ENCODE results near the gene ITGA7.
"Not testable (repeated sequence)": the region's sequence is repeated elsewhere in the genome, so short reads cannot be mapped to it uniquely, and the experiment has no call there.

Gene ITGA7

DNA sequence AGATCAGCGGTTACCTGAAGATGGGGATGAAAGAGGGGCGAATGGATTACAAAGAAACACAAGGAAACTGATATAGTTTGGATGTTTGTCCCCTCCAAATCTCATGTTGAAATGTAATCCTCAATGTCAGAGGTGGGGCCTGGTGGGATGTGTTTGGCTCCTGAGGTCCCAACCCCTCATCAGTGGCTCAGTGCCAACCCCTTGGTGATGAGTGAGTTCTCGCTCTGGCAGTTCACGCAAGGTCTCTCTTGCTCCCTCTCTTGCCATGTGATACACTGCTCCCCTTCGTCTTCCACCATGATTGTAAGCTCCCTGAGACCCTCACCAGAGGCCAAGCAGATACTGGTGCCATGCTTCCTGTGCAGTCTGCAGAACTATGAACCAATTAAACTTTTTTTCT lies 28.0 kb downstream of the ITGA7 start:
- DNase-seq, result no peak

DNA sequence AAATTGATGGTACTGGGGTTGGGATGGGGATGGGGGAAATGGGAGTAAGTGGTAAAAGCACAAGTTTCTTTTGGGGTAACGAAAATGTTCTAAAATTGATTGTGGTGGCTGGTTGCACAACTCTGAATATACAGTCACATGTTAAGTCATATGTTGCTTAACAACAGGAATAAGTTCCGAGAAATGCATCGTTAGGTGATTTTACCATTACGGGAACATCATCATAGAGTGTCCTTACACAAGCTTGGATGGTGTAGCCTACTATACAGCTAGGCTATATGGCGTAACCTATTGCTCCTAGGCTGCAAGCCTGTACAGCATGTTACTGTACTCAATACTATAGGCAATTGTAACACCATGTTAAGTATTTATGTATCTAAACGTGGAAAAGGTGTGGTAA lies 31.0 kb downstream of the ITGA7 start:
- no peak for DNase-seq

DNA sequence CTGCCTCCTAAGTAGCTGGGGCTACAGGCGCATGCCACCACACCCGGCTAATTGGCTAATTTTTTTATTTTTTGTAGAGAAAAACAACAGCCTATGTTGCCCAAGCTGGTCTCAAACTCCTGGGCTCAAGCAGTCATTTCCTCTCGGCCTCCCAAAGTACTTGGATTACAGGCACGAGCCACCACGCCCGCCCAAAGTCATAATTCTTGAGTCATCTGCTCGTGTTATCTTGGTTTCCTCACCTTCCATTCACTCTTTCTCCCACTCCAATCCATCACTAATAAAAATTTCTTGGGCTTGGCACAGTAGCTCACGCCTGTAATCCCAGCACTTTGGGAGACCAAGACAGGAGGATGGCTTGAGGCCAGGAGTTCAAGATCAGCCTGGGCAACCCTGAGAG lies 32.0 kb downstream of the ITGA7 start:
- DNase-seq, result no peak

DNA sequence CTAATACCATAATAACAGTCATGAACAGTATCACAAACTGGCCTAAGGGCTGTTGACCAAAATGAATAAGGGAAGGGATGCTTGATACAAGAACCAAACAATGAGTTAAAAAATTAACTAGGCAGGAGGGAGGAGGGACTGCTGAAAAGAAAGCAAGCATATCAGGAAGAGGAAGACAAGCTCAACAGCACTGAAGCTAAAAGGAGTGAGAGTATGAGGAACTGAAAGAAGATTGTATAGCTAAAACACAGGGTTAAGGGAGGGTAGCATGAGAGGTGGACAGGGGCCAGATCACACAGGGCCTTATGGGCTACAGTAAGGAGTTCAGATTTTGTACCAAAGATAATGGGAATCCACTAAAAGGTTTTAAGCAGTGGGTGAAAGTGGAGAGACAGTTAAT lies 34.1 kb downstream of the ITGA7 start:
- DNase-seq, result no peak

DNA sequence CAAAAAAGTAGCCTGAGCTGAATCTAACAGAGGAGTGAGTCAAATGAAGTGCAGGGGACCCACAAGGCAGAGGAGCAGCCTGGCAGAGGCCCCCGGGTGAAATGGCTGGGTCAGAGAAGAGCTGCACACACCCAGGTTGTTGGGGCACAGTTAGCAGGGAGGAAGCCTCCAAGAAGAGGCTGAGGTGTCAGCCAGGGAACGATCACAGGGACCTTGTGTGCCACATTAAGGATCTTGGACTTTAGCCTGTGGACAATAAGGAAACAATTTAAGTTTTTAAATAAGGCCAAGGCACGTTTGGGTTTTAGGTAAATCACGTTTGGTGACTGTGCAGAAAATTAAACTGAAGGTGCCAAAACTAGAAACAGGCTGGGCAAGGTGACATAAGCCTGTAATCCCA lies 36.0 kb downstream of the ITGA7 start:
- DNase-seq, result no peak

DNA sequence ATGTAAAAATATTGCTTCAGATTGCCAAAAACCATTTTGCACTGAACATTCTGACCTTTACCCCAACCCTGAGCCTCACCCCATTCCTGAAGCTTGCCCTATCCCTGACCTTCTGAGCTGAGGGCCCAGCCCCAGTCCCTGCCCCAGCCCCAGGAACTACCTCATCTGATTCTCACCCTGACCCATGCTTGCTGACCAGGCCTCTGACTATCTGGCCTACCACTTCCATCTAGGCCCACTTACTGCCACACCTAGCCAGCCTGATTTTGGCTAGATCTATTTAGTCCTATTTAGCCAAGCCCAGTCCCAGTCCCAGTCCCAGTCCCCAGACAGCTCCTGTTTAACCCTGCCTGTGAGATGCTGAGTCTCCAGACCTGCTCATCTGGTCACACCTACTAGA lies 37.4 kb downstream of the ITGA7 start:
- DNase-seq, result no peak

DNA sequence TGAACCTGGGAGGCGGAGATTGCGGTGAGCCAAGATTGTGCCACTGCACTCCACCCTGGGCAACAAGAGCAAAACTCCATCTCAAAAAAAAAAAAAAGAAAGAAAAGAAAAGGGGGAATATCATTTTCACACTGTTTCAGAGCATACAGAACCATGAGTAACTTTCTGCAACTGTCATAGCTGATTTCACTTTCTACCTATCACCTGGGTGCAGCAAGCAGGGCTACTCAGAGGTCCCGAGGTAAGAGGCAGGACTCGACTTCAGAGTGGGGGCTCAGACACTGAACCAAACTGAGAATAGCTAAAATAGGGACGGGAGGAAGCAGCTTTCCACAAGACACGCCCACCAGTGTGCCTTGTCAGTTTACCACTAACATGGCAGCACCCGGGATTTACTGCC lies 41.2 kb downstream of the ITGA7 start:
- no peak for DNase-seq

DNA sequence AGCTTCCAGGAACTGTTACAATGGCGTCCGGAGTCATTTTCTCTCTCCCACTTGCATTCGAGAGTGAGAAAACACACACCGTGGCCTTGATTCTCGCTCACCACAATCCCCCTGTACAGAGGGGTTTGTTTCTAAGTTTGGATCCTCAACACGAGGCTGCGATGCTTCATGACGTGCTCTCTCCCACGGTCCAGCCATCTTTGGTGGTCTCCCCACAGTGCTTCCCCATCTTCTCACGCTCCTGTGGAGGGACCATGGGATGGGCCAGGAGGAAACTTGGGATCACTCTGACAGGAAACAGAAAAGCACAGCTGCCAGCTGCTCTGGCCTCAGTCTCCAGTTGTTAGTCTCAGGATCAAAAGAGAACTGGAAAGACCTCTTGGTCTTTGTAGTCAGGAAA lies 42.9 kb downstream of the ITGA7 start:
- DNase-seq, result no peak

DNA sequence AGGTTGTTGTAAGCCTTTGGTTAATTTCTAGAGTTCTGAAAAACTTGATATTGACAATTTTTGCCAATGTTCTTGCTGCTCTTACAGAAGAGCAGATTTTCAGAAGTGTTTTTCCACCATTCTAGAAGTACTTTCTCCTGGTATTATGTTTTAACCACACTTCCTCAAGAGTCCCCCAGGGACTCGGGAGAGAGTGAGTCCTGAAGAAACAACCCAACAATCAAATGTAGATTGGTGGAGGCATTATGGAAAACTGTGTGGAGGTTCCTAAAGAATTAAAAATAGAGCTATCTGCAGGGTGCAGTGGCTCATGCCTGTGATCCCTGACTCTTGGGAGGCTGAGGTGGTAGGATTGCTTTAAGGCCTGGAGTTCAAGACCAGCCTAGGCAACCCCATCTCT lies 44.3 kb downstream of the ITGA7 start:
- no peak for DNase-seq

DNA sequence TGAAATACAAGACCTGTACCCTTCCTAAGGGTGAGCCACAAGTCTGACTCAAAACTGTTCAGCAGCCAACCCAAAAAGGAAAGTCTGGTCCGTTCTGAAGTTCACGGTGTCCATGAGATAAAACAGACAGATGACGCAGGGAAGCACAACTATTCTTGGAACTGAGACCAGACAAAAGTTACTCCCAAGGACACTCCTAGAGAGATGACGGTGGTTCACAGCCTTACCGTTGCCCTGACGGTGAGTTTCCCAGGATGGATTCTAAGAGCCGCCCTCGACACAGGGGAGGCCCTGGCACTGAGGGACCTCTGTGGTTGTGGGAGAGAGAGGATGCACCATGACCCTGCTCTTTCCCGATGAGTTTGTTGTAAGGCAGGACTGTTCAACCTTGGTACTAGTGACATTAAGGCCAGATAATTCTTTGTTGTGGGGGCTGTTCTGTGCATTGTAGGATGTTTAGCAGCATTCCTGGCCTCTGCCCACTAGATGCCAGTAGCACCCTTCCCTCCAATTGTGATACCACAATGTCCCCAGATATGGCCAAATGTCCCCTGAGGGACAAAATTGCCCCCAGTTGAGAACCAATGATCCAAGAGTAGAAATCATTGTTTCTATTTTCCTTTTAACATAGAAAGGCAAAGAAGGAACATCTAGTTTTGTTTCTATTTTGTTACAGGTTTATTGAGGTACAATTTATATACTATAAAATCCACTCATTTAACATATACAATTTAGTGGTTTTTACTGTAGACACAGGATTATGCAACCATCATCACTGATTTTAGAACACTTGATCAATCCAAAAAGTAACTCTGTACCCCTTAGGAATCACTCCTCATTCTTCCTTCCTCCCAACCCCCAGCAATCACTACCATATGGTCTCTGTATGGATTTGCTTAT lies 48.0 kb downstream of the ITGA7 start:
- DNase-seq, result no peak

DNA sequence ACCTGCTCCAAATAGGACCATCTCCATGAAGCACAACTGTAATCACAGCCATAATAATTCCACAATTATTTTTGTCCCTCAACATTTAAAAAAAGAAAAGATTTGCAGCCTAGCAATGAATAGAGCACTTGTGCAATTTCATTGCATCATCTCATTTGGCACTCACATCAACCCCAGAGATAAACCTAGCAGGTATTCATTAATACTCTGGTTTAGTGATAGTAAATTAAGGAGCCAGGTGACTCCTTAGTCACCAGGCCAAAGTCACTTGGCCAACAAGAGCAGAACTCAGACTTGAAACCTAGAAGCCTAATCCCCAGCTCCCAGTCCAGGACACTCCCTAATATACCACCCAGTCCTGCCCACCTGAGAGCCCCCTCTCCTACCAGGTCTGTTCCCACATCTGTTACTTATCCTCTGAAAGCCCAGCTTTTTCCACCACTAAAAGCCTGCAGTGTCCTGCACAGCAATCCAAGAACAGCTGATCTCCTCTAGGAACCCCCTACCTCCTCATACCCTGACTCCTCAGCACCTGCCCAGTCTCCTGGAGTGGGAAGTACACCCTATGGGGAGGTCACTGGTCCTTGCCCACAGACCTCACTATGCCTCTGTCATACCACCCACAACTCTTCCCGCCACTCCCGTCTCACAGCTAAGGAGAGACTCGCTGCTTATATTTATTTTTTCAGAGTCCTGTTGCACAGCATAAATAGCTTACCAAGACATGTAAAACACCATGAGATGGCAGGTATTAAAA lies 48.9 kb downstream of the ITGA7 start:
- DNase-seq, result no peak

DNA sequence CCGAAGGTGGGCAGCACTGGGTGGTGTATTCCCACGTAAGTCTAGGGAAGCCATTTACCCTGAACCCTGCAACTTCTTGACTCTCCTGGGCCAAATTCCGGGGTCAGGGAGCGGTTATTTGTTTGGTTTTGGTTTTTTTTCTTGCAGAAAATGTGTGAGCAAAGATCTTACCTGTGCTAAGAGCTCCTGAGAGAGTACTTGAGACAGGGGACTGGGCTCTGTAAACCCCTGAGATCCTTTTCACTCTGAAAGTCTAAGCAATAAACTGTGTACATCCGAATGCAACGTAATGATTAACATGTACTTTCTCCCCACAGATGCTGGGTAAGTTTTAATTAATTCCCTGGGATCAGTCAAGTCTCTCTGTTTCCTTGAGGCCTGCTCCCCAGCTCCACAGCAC lies 49.5 kb downstream of the ITGA7 start:
- DNase-seq, result no peak

DNA sequence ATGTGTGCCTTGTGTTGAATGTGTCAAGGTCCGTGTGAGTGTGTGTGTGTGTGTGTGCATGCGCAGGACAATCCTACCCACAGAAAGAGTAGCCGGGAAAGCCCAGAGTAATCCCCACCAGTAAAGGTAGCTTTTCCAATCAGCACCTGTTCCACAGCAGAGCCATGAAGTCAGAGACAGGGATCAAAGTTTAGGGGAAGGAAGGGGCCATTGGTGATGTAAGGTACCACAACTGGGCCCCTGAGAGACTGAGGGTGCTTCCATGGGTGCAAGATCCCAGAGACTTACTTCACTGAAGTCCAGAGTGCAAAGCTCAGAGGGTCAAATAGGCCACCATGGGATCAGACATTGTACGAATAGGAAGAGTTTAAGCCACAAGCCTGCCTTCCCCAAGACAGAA lies 50.5 kb downstream of the ITGA7 start:
- DNase-seq, result no peak

DNA sequence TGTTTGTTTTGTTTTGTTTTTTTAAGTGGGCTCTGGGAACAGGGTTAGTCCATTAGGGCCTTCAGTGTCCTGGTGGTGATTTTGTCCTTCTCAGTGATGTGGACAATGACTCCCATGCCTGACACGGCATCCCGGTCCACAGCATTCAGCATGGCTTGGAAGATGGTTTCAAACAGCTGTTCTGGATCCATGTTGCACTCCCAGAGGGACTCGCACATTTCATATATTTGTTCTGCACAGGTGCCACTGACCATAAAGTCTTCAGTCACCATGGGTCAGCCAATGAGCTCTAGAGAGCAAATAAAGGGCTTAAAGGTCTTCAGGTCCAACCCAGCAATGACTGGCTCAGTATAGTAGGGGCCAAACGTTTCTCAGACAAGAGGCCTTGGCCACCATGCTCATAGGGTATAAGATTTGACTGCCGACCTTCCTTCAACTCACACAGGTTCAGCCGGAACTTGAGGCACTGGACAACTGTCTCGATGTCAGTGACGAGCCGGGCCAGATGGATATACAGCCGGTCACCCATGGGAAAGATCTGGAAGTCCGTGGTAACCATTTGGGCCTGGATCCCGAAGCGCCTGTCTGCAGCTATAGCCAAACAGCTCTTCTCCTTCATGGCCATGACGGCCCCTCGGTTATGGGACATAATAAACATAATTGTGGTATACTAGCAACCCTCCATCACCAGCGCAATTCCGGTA lies 53.0 kb downstream of the ITGA7 start:
- DNase-seq, result no peak

DNA sequence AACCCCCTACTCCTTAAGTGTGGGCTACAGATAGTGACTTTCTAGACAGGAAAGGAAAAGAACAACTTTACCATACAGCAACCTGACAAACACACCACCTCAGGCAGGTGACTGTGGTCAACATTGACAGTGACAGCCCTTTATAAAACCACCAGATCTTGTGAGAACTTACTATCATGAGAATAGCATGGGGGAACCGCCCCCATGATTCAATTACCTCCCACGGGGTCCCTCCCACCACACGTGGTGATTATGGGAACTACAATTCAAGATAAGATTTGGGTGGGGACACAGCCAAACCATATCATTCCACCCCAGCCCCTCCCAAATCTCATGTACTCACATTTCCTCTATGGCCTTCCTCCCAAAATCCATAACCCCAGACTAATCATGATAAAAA lies 54.7 kb downstream of the ITGA7 start:
- DNase-seq, result no peak

DNA sequence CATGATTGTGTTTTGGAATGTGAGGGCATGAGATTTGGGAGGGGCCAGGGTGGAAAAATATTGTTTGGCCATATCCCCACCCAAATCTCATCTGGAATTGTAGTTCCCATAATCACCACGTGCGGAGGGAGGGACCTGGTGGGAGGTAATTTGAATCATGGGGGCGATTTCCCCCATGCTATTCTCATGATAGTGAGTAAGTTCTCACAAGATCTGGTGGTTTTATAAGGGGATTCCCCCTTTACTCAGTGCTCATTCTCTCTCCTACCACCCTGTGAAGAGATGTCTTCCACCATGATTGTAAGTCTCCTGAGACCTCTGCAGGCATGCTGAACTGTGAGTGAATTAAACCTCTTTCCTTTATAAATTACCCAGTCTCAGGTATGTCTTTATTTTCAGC lies 55.4 kb downstream of the ITGA7 start:
- no peak for DNase-seq

DNA sequence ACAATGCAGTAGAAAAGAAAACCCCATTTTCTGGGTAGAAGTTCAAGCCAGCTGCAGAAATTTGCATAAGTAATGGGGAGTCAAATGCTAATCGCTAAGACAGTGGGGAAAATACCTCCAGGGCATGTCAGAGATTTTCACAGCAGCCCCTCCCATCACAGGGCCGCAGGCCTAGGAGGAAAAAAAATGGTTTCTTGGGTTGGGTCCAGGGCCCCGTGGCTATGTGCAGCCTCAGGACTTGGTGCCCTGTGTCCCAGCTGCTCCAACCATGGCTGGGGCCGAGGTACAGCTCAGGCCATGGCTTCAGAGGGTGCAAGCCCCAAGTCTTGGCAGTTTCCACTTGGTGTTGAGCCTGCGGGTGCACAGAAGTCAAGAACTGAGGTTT lies 56.4 kb downstream of the ITGA7 start:
- DNase-seq, result no peak

DNA sequence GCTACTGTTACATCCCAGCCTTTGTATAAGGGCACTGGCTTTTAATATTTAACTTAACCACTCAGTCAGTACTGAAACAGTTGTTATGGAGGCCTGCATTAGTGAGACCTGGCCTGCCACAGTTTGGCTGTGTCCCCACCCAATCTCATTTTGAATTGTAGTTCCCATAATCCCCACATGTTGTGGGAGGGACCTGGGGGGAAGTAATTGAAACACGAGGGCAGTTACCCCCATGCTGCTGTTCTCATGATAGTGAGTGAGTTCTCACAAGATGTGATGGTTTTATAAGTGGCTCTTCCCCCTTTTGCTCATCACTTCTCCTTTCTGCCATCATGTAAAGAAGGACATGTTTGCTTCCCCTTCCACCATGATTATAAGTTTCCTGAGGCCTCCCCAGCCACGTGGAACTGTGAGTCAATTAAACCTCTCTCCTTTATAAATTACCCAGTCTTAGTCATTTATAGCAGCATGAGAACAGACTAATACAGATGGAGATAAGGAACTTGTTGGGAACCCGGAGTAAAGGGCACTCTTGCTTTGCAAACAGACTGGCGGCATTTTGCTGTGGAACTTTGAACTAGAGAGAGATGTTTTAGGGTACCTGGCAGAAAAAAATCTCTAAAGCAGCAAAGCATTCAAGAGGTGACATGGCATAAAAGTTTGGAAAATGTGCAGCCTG lies 56.9 kb downstream of the ITGA7 start:
- DNase-seq, result not testable (repeated sequence)

DNA sequence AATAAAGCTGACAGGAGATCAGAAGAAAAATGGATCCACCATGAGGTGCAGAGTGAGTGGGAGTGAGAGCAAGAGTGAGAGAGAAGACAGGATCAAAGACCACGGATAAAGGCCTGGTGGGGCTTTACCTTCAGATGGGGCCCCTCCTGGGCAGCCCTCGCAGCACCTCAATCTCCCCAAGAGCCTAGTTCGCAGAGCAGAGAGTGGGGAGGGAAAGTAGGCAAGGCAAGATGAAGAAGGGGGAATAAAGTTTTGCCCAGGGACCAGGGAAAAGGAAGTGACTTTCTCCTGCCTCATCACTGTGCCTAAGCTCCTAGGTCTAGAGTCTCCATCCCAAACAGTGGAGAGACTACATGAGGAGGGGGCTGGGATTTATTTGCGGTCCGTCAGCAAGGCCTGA lies 60.7 kb downstream of the ITGA7 start:
- DNase-seq, result no peak

DNA sequence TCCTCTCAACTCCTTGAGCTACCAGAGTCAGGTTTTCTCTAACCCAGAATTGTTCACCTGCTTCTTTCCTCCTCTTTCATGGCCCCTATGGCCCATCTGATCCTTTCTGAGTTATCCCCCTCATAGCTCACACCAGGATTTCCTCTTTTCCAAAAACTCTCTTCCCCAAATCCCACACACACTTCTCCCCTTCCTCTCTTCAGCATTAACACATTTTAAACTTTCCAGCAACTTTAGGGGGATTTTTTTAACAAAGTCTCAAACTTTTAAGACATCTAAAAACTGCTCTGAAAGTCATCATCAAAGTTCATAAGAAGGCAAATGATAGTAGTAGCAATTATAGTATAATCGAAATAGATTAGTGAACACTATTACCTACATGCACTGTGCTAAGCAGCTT lies 63.1 kb downstream of the ITGA7 start:
- no peak for DNase-seq

DNA sequence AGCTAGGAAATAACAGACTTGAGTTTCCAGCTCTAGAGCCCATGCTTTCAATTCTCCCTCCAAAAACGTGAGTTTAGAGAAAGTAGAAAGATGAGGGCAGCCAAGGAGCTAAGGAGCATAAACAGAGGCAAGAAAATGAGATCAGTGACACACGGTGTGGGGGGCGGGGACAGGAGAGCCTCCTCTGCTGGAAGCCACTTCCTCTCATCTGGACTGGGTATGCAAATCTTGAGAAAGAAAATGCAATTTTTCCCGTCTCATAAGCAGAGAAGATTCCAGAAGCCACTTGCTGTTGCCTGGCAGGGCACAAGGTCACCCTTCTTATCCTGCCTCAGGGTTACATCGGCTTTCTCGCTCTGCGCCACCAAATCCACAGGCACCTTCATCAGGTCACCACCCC lies 65.0 kb downstream of the ITGA7 start:
- no peak for DNase-seq

DNA sequence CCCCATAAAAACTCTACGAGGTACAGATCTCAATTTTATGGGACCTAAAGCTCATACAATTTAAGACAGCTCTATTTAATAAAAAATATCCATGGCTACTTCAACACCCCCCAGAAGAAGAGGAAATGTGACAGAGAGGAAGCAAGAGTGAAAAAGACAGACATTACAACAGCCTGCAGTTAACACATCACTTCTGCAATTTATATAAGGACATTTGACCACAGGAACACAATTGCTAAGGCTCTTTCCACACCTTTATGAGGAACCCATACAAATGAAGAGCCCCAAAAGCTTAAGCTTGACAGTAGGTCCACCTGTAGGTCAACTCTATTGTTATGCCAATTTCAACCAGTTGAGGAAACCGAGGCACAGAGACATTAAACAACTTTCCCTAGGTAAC lies 65.4 kb downstream of the ITGA7 start:
- DNase-seq, result no peak

DNA sequence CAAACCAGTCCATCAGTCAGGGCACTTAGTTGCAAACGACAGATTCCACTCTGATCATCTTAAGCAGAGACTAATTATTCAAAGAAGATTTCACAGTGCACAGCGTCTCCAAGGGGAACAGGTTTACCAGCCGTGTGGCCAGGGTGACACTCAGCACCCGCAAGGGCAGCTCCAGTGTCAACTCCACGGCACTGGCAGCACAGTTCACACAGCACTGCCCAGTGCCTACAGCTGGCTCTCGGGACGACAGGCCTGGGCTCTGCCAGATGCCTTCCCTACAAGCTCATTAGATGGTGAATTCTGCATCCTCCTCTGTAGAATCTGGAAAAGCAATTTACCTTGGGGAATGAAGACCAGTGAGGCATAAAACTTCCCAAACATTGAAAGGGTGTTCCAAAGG lies 66.1 kb downstream of the ITGA7 start:
- DNase-seq, result no peak
